Spleen (tissue), 11 donors: Measurements from ENCODE around the gene MFAP3L. TPM values are rescaled to one million over a fixed set of nuclear protein-coding genes. Genes with fewer than 3 reads are reported as not detected.

Experiments used
- DNase-seq: peaks from one replicate; pipeline ENCODE4 v3.0.0-alpha.2; 2020
- H3K27ac ChIP-seq, 8 donors: fragments of 200-600 bp; sonication (generic) in 7 of 8; 1 replicate in 4 of 8; 2 replicates in 4 of 8; pipeline versions ENCODE4 v1.5.0 to v1.8.0; 2016 to 2021; ENCODE audit warnings: inconsistent platforms in 4 of 8, mild to moderate bottlenecking in 4 of 8, moderate library complexity in 1 of 8
- H3K27me3 ChIP-seq, 7 donors: fragments of 200-600 bp; sonication (generic) in 6 of 7; replicated peaks in 1 of 7; 1 replicate in 4 of 7; 2 replicates in 3 of 7; pipeline versions ENCODE4 v1.5.0 to v1.8.0; 2016 to 2021; ENCODE audit warnings: inconsistent platforms in 3 of 7, mild to moderate bottlenecking in 1 of 7
- H3K36me3 ChIP-seq, 6 donors: fragments of 200-600 bp; sonication (generic) in 5 of 6; 1 replicate in 4 of 6; 2 replicates in 2 of 6; pipeline versions ENCODE4 v1.5.0 to v1.8.0; 2016 to 2021; ENCODE audit warnings: inconsistent platforms in 2 of 6
- H3K4me1 ChIP-seq, 6 donors: fragments of 200-600 bp; sonication (generic) in 5 of 6; 1 replicate in 3 of 6; 2 replicates in 3 of 6; pipeline versions ENCODE4 v1.5.0 to v1.8.0; 2016 to 2021; ENCODE audit warnings: inconsistent platforms in 3 of 6
- H3K4me3 ChIP-seq, 8 donors: fragments of 200-600 bp; sonication (generic) in 7 of 8; 1 replicate in 4 of 8; 2 replicates in 4 of 8; pipeline versions ENCODE4 v1.5.0 to v1.8.0; 2016 to 2021; ENCODE audit warnings: inconsistent platforms in 4 of 8, mild to moderate bottlenecking in 4 of 8, moderate library complexity in 2 of 8
- H3K9me3 ChIP-seq, 8 donors: fragments of 200-600 bp; sonication (generic) in 7 of 8; 1 replicate in 4 of 8; 2 replicates in 4 of 8; pipeline versions ENCODE4 v1.5.0 to v1.8.0; 2016 to 2021; ENCODE audit warnings: inconsistent platforms in 4 of 8
- CTCF ChIP-seq, 11 experiments: fragments of 200-600 bp in 7 of 11; fragments of 450-650 bp in 4 of 11; sonication (generic) in 4 of 11; IDR thresholded peaks in 8 of 11; conservative IDR thresholded peaks in 3 of 11; 1 replicate in 7 of 11; 2 replicates in 4 of 11; pipeline versions ENCODE4 v1.4.0 to v1.8.0; 2016 to 2021; ENCODE audit warnings: antibody characterized with exemption in 11 of 11, inconsistent platforms in 4 of 11, mild to moderate bottlenecking in 1 of 11
- POLR2A ChIP-seq, 3 donors: fragments of 450-650 bp; IDR thresholded peaks; one replicate each; pipeline ENCODE4 v1.5.1; 2017; ENCODE audit warnings: antibody characterized with exemption in 3 of 3, mild to moderate bottlenecking in 1 of 3
- POLR2AphosphoS5 ChIP-seq, 3 donors: sonication (generic); formaldehyde crosslinking; IDR thresholded peaks; one replicate each; pipeline ENCODE4 v1.5.1; 2017; ENCODE audit warnings: antibody characterized with exemption in 3 of 3
- WGBS, 5 donors: extraction: QIAGEN DNeasy Blood & Tissue Kit in 3 of 5; methylation state at CpG; one replicate each; pipeline versions ENCODE4 v1.1.5 to v1.1.7; 2013 to 2018; 5-methylcytosine and 5-hydroxymethylcytosine counted together
- intact Hi-C: fragments of 100-400 bp; cut with DNase I; formaldehyde crosslinking; loops from one replicate; pipeline ENCODE4 v1.15.0; 2023; ENCODE audit warnings: low total_unique reads
- polyA plus RNA-seq, 3 donors: library from polyadenylated mRNA; stranded (reverse); fragments of 200-250 nt; gene quantifications; one replicate each; pipeline ENCODE4 v1.2.1, GENCODE V29; 2013
- total RNA-seq, 7 donors: library from RNA; depleted of rRNA in 3 of 7; stranded (reverse); fragments of >200 nt in 3 of 7; fragmentation: NEBNext Ultra II Directional in 4 of 7; extraction: Animal tissue kit (Norgen Biotek cat#: 25700) in 4 of 7; gene quantifications; one replicate each; pipeline versions ENCODE4 v1.1.0 to v1.2.1, GENCODE V29; 2016 to 2021
- donor health status: healthy with polysubstance abuse.
- donor health status: DM: no; HTN: no; CAD: no; lungs with moderate emphysema.
- donor health status: DM: no; HTN: no; CAD: no.
- donor health status: Bipolar disorder and iron deficiency.
- donor health status: healthy.
- donor health status: DM: no; HTN: no; CAD: no.
- donor health status: DM: yes; HTN: yes; CAD: no.

The MFAP3L gene
- total and polyA plus RNA-seq, 10 donors, result 0.35 to 14.3 (median 5.4) TPM

- no peak overlapping the region for H3K4me3 ChIP-seq
- no peaks in the 10 kb centered on the region for H3K4me1 ChIP-seq
- intact Hi-C loops, result no loop called here
- no peak for DNase-seq
- no peak overlapping the region for H3K27ac ChIP-seq
- peaks cover 0 to 5% (median 0%) of the 10 kb centered on the region in 7 donors for H3K27me3 ChIP-seq
- 75 to 86% (median 80%) methylated on average over 13 to 14 of the region's 14 CpGs for WGBS, 5 donors
- no peaks in the 10 kb centered on the region for H3K36me3 ChIP-seq
- TF ChIP-seq CTCF (IDR thresholded peaks at IDR 0.05 in 8 of 11, conservative IDR thresholded peaks at IDR 0.05 in 3 of 11), result no peak
- no peak for TF ChIP-seq POLR2AphosphoS5 (IDR thresholded peaks at IDR 0.05)
- no peak for TF ChIP-seq POLR2A (IDR thresholded peaks at IDR 0.05)
- no peaks in the 10 kb centered on the region for H3K9me3 ChIP-seq
Measured at GRCh38 chr4:169975838-169976796, 50.1 kb downstream of the MFAP3L start.

- Histone ChIP-seq H3K4me3 (no peak overlapping the region), H3K27me3 (peaks cover 0 to 5% (median 0%) of the 10 kb centered on the region in 7 donors), H3K4me1 (no peaks in the 10 kb centered on the region), H3K27ac (no peak overlapping the region), H3K36me3 (no peaks in the 10 kb centered on the region), H3K9me3 (no peaks in the 10 kb centered on the region)
- intact Hi-C loops, result no loop called here
- DNase-seq, result no peak
- WGBS, 5 donors, result 88 to 91% (median 88%) methylated on average over 6 of the region's 6 CpGs
- no peak for TF ChIP-seq POLR2AphosphoS5 (IDR thresholded peaks at IDR 0.05)
- no peak for TF ChIP-seq CTCF (IDR thresholded peaks at IDR 0.05 in 8 of 11, conservative IDR thresholded peaks at IDR 0.05 in 3 of 11)
Measured at GRCh38 chr4:169975131-169975837, 50.9 kb downstream of the MFAP3L start.

- TF ChIP-seq CTCF (IDR thresholded peaks at IDR 0.05 in 8 of 11, conservative IDR thresholded peaks at IDR 0.05 in 3 of 11) (no peak), POLR2A (IDR thresholded peaks at IDR 0.05) (no peak), POLR2AphosphoS5 (IDR thresholded peaks at IDR 0.05) (no peak)
- DNase-seq, result no peak
- no peak overlapping the region for H3K4me3 ChIP-seq
- H3K27me3 ChIP-seq, result peaks cover 0 to 5% (median 0%) of the 10 kb centered on the region in 7 donors
- H3K4me1 ChIP-seq, result no peaks in the 10 kb centered on the region
- 82 to 89% (median 85%) methylated on average over 9 of the region's 9 CpGs for WGBS, 5 donors
- no peaks in the 10 kb centered on the region for H3K36me3 ChIP-seq
- no peak overlapping the region for H3K27ac ChIP-seq
- no peaks in the 10 kb centered on the region for H3K9me3 ChIP-seq
- intact Hi-C loops, result no loop called here
Measured at GRCh38 chr4:169971456-169972015, 54.7 kb downstream of the MFAP3L start.
